HG02642 (cell line): ENCODE results near the gene IL1R1.

ENCODE experiments used
- ATAC-seq: cut with Tn5 transposase; IDR thresholded peaks from one replicate; pipeline ENCODE4 v1.9.1; 2021; ENCODE audit warnings: mild to moderate bottlenecking; ENCODE audit not compliant: unreplicated experiment, poor library complexity

IL1R1 gene

GRCh38 chr2:102166189-102166845, 23.8 kb downstream of the IL1R1 start:
- no peak for ATAC-seq

GRCh38 chr2:102168026-102168771, 25.7 kb downstream of the IL1R1 start:
- no peak for ATAC-seq

- no peak for ATAC-seq
Observed at GRCh38 chr2:102171946-102172345, 29.4 kb downstream of the IL1R1 start.

- no peak for ATAC-seq
Observed at GRCh38 chr2:102172745-102173144, 30.2 kb downstream of the IL1R1 start.

GRCh38 chr2:102176172-102176571, 33.6 kb downstream of the IL1R1 start:
- ATAC-seq = no peak

GRCh38 chr2:102177814-102178478, 35.4 kb downstream of the IL1R1 start:
- no peak for ATAC-seq

GRCh38 chr2:102179061-102179460, 36.5 kb downstream of the IL1R1 start:
- no peak for ATAC-seq

GRCh38 chr2:102179788-102180686, 37.5 kb downstream of the IL1R1 start:
- ATAC-seq = no peak

- no peak for ATAC-seq
Observed at GRCh38 chr2:102180687-102180999, 38.1 kb downstream of the IL1R1 start.

- ATAC-seq = no peak
Observed at GRCh38 chr2:102181376-102181775, 38.8 kb downstream of the IL1R1 start.

GRCh38 chr2:102181919-102182635, 39.5 kb downstream of the IL1R1 start:
- no peak for ATAC-seq

- no peak for ATAC-seq
Observed at GRCh38 chr2:102184018-102184417, 41.5 kb downstream of the IL1R1 start.

GRCh38 chr2:102184568-102184967, 42.0 kb downstream of the IL1R1 start:
- no peak for ATAC-seq

- no peak for ATAC-seq
Observed at GRCh38 chr2:102185347-102185746, 42.8 kb downstream of the IL1R1 start.

- ATAC-seq = no peak
Observed at GRCh38 chr2:102186791-102187495, 44.4 kb downstream of the IL1R1 start, which contains the start of gene IL1RL2. Gene IL1RL2 (plus strand): TSS chr2:102187023. CDS start chr2:102187868, 845 bp downstream.

- ATAC-seq = no peak
Observed at GRCh38 chr2:102187496-102188150, 45.1 kb downstream of the IL1R1 start.

- no peak for ATAC-seq
Observed at GRCh38 chr2:102190430-102191107, 48.0 kb downstream of the IL1R1 start.

- ATAC-seq = no peak
Observed at GRCh38 chr2:102191501-102191900, 49.0 kb downstream of the IL1R1 start.
